Suprapubic skin (tissue), 4 donors: Measurements from ENCODE around the gene VPS35L.

ENCODE experiments used
- EP300 ChIP-seq: sonication (generic); formaldehyde crosslinking; IDR thresholded peaks from one replicate; pipeline ENCODE4 v1.6.1; 2017; ENCODE audit warnings: antibody characterized with exemption
- POLR2A ChIP-seq, 2 donors: fragments of 450-650 bp; IDR thresholded peaks; one replicate each; pipeline ENCODE4 v1.6.1; 2017; ENCODE audit warnings: antibody characterized with exemption in 2 of 2, mild to moderate bottlenecking in 2 of 2, moderate library complexity in 2 of 2
- POLR2AphosphoS5 ChIP-seq, 3 donors: sonication (generic); formaldehyde crosslinking; IDR thresholded peaks; one replicate each; pipeline ENCODE4 v1.6.1; 2017; ENCODE audit warnings: antibody characterized with exemption in 3 of 3
- TF ChIP-seq, protein P1 (sequence below), 2 donors: fragments of 200-600 bp in 1 of 2; fragments of 450-650 bp in 1 of 2; sonication (generic) in 1 of 2; IDR thresholded peaks; one replicate each; pipeline ENCODE4 v1.5.1; 2016 to 2019; ENCODE audit warnings: antibody characterized with exemption in 2 of 2, mild to moderate bottlenecking in 1 of 2, moderate library complexity in 1 of 2

DNA sequence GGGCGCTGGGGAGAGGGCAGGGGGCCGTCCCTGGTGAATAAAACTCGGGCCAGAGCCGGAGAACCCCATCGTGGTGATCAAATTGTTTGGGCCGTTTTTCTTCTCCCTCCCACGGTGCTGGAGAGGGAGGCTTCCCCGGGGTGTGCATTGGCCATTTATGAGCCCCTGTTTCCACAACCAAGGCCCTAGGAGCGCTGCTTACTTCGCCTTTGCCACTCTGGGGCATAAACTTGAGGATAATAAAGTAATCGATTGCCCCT is 31.2 kb upstream of the VPS35L start:
- TF ChIP-seq, protein P1, sequence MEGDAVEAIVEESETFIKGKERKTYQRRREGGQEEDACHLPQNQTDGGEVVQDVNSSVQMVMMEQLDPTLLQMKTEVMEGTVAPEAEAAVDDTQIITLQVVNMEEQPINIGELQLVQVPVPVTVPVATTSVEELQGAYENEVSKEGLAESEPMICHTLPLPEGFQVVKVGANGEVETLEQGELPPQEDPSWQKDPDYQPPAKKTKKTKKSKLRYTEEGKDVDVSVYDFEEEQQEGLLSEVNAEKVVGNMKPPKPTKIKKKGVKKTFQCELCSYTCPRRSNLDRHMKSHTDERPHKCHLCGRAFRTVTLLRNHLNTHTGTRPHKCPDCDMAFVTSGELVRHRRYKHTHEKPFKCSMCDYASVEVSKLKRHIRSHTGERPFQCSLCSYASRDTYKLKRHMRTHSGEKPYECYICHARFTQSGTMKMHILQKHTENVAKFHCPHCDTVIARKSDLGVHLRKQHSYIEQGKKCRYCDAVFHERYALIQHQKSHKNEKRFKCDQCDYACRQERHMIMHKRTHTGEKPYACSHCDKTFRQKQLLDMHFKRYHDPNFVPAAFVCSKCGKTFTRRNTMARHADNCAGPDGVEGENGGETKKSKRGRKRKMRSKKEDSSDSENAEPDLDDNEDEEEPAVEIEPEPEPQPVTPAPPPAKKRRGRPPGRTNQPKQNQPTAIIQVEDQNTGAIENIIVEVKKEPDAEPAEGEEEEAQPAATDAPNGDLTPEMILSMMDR (IDR thresholded peaks at IDR 0.05), result no peak
- no peak for TF ChIP-seq POLR2A (IDR thresholded peaks at IDR 0.05)
- TF ChIP-seq EP300, result no peak
- no peak for TF ChIP-seq POLR2AphosphoS5 (IDR thresholded peaks at IDR 0.05)
